ENCODE data around the gene ADM2.
"Not testable (repeated sequence)": the region's sequence is repeated elsewhere in the genome, so short reads cannot be mapped to it uniquely, and the experiment has no call there.

The ADM2 gene, protein sequence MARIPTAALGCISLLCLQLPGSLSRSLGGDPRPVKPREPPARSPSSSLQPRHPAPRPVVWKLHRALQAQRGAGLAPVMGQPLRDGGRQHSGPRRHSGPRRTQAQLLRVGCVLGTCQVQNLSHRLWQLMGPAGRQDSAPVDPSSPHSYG

DNA sequence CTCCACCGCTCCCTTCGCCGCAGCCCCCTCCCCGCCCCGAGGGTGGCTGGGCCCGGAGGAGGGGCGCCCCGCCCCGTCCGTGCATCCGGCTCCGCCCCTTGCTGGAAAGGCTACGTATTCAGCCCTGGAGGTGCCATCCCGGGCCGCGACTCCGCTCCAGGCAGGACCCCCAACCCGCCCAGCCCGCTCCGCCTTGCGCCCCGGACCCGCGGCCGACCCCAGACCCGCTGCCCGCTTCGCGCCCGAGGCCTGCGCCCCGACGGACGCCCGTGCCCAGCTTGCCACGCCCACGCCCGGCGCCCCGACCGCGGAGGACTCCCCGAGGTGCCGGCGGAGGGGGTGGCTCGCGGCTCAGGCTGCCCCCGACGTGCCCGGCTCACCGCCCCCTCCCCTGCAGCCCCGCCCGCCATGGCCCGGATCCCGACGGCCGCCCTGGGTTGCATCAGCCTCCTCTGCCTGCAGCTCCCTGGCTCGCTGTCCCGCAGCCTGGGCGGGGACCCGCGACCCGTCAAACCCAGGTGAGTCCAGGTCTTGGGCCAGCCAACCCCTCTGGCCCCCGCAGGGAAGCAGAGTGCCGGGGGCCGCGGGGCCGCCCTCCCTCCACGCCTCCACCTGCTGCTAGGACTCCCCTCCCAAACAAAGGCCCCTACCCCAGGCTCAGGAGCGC, at the start of gene ADM2:
Gene ADM2, plus strand, starts transcription at position 104 of the 667 bp plus-strand sequence. Its CDS starts 305 bp downstream, at position 409.
- peak; percentile 72 for DNase-seq

- DNase-seq: no peak
Observed at GRCh38 chr22:50432131-50432876, 49.0 kb upstream of the ADM2 start.

GRCh38 chr22:50432877-50433510, 48.3 kb upstream of the ADM2 start:
- DNase-seq: not testable (repeated sequence)

DNA sequence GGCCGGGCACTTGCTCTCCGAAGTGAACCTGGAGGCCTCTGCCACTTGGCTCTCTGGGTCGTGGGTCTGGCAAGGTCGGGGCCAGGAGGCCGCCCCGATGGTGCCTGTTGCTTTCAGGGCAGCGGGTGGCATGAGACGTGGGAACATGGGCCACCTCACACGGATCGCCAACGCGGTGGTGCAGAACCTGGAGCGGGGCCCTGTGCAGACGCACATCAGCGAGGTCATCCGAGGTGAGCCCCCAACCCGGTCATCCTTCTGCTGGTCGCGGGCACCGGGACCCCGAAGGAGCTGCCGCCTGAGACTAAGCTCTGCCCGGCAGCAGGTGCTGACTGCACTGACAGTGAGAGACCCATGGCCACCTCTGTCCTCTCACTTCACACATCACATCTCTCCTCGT, 46.5 kb upstream of the ADM2 start:
- no peak for DNase-seq

GRCh38 chr22:50435291-50436014, 45.9 kb upstream of the ADM2 start:
- DNase-seq: no peak

GRCh38 chr22:50436015-50436830, 45.1 kb upstream of the ADM2 start:
- DNase-seq: no peak

DNA sequence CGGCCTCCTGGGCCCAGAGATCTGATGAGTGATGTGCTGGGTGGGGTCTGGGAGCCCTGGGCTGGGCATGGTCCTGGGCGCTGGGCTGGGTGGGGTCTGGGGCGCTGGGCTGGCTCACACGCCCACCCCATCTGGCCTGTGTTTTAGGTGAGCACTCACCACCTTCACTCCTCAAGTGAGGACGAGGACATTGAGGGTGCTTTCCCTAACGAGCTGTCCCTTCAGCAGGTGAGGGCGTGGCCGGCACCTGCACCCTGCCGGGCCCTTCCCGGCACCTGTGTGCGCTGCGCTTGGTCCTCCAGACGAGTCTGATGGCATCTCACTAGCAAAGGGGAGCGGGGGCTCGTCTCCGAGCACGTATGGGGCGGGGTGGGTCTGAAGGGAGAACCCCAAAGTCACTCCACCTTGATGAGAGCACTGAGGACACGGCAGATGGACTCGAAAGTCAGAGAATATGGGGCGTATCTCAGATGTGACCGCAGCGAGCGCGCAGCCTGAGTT, 44.5 kb upstream of the ADM2 start:
- no peak for DNase-seq

DNA sequence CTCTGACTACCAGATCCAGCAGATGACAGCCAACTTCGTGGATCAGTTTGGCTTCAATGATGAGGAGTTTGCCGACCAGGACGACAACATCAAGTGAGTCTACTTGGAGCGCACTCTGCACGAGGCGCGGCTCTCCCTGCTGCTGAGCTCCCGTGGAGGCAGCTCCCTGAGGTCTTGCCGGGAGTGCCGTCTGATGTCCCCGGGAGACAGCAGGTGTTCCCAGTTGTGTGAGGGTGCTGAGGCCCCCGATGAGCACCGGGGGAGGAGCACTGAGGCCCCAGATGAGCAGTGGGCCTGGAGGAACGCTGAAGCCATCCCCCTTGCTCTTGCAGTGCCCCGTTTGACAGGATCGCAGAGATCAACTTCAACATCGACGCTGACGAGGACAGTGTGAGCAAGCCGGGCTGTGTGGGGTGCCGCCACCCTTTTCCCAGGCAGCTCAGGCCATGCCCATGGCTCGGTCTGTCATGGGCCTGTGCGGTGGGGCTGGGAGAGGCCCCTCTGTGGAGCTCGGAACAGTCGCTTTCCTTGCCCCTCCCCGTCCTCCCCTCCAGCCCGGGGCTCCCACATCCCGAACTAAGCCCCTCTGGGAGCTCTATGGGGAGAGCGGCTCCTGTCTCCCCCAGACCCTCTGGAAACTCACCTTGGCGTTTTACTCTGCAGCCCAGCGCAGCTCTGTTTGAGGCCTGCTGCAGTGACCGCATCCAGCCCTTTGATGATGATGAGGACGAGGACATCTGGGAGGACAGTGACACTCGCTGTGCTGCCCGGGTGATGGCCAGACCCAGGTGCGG, 43.6 kb upstream of the ADM2 start:
- no peak for DNase-seq

- no peak for DNase-seq
Observed at GRCh38 chr22:50438305-50439275, 42.8 kb upstream of the ADM2 start.

GRCh38 chr22:50439314-50439870, 42.0 kb upstream of the ADM2 start:
- DNase-seq: no peak

DNA sequence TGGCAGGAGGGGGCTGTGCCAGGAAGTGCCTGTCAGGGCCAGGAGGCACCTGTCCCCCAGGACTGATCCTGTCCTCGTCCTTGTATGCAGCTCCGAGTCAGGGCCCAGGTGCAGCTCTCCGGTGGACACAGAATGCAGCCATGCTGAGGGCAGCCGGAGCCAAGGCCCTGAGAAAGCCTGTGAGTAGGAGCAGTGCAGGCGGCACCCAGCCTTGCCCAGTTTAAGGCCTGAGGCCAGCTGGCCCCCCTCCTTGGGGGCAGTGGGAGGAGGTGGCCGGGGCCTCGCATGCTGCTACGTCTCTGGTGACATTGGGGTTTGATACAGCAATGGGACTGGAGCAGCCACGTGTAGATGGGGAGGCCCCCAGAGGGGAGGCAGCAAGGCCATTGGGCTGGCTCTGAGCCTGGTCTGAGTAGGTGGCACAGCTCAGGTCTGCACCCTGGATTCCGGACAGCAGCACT, 41.4 kb upstream of the ADM2 start:
- no peak for DNase-seq

DNA sequence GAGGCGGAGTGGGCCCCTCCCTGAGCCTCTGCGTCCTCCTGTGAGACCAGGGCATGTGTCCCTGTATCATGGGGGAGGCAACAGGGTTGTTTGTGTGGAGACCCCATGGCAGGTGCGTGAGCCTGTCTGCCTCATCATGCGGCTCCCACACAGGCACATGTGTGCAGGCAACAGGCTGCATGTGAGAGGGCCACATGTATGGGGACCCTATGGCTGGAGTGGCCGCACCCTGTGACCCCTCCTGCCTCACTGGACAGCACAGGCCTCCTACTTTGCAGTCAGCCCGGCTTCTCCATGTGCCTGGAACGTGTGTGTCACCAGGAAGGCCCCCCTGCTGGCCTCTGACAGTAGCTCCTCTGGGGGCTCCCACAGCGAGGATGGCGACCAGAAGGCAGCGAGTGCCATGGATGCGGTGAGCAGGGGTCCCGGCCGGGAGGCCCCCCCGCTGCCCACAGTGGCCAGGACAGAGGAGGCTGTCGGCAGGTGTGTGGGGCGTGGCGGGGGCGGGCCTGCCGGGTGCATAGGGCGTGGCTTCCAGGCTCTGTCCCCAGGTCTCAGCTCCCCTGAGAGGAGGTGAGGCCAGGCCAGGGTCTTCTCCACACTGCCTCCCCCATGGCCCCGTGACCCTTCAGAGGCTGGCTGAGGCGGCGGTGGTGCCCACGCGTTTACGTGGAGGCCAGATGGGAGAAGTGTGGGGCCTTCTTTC, 40.6 kb upstream of the ADM2 start:
- no peak for DNase-seq

GRCh38 chr22:50441428-50441993, 39.8 kb upstream of the ADM2 start:
- DNase-seq: no peak

DNA sequence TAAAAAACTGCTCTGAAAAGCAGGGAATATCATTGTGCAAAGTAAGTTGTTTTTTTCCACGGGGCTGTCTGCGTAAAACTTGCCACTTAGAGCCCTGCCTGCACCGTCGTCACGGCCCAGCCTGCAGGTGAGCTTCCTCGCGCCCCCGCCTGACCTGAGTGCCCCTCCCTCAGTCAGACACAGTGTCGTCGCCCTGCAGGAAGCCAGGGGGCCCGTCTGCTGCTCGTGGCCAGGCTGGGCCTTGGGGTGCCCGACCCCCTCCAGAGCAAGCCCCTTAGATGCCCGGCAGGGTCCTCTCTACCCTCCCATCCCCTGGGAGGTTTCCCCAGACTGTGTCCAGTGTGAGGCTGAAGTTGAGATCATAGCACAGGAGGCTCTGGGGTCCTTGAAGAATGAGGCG, 38.1 kb upstream of the ADM2 start:
- DNase-seq: no peak

DNA sequence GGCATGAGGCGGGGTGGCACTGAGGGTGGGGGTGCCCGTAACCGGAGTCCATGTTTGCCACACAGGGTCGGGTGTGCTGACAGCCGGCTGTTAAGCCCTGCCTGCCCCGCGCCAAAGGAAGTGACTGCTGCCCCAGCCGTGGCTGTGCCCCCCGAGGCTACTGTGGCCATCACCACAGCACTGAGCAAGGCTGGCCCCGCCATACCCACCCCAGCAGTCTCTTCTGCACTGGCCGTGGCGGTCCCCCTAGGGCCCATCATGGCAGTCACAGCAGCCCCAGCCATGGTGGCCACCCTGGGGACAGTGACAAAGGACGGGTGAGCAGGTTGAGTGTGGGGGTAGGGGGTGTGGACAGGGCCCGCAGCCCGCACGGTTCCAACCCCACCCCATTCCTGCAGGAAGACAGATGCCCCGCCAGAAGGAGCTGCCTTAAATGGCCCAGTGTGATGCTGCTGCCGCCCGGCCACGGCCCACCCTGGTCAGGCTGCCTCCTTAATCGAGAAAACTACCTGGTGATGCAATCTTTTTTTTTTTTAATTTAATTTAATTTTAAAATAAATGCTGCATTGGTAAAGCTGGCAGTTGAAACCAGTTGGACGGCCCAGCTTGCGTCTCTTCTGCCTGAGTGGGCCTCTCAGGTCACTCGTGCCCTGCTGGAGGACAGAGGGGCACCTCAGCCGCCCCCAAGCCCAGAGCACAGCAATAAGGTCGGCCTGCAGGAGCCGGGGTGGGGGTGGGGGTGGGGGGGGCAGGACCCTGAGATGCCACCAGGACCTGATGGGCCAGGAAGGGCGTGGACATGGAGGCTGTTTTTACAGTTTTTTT, 37.3 kb upstream of the ADM2 start:
- DNase-seq: no peak

DNA sequence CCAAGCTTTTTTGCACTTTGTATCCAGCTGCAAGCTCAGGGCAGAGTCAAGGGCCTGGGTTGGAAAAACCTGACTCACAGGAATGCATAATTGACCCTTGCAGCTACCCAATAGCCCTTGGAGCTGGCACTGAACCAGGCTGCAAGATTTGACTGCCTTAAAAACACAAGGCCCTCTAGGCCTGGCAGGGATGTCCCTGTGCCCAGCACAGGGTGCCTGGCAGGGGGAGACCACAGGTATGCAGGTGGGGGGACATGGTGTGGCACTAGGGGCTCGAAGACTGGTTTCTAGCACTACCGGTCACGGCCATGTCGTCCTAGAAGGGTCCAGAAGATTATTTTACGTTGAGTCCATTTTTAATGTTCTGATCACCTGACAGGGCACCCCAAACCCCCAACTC, 36.7 kb upstream of the ADM2 start:
- no peak for DNase-seq

All from CD4-positive, alpha-beta T cell treated with Interleukin-17A for 1 hour (primary cell).